Testis (tissue), 2 donors: ENCODE measurements around the gene LAMB4.

Experiments
- CTCF ChIP-seq, 3 experiments: fragments of 450-650 bp in 2 of 3; fragments of 200-600 bp in 1 of 3; sonication (generic) in 1 of 3; IDR thresholded peaks; one replicate each; pipeline ENCODE4 v1.5.1; 2016 to 2019; ENCODE audit warnings: antibody characterized with exemption in 3 of 3, mild to moderate bottlenecking in 2 of 3, moderate library complexity in 1 of 3
- POLR2A ChIP-seq: fragments of 450-650 bp; IDR thresholded peaks from one replicate; pipeline ENCODE4 v1.6.1; 2017; ENCODE audit warnings: antibody characterized with exemption, mild to moderate bottlenecking, moderate library complexity

GRCh38 chr7:108012499-108013430, 117.4 kb downstream of the LAMB4 start:
- TF ChIP-seq POLR2A (no peak), CTCF (IDR thresholded peaks at IDR 0.05) (no peak)
